MM.1S (cell line): ENCODE results near the gene MYLK.

Experiments
- DNase-seq: peaks from one replicate; pipeline ENCODE4 v3.0.0-alpha.2; 2015
- H2AFZ ChIP-seq: fragments of 300-600 bp; sonication (generic); 2 replicates; pipeline ENCODE4 v1.6.0; 2016; ENCODE audit warnings: antibody characterized with exemption, low read length
- H3F3A ChIP-seq: fragments of 300-600 bp; sonication (generic); 2 replicates; pipeline ENCODE4 v1.6.1; 2016; ENCODE audit warnings: mild to moderate bottlenecking, antibody characterized with exemption, low read length, moderate library complexity, mixed read lengths; ENCODE audit not compliant: insufficient read depth
- H3K27ac ChIP-seq: fragments of 300-600 bp; sonication (generic); 2 replicates; pipeline ENCODE4 v1.5.1; 2016; ENCODE audit warnings: mild to moderate bottlenecking, low read length
- H3K27me3 ChIP-seq: fragments of 300-600 bp; sonication (generic); replicated peaks from 2 replicates; pipeline ENCODE4 v1.6.0; 2016; ENCODE audit warnings: low read length; ENCODE audit not compliant: insufficient read depth
- H3K36me3 ChIP-seq: fragments of 300-600 bp; sonication (generic); replicated peaks from 2 replicates; pipeline ENCODE4 v1.6.1; 2016; ENCODE audit warnings: mild to moderate bottlenecking, low read length, mixed read lengths; ENCODE audit not compliant: insufficient read depth
- H3K4me1 ChIP-seq: fragments of 300-600 bp; sonication (generic); 2 replicates; pipeline ENCODE4 v1.6.1; 2016; ENCODE audit warnings: low read length, mixed read lengths
- H3K4me2 ChIP-seq: fragments of 300-600 bp; sonication (generic); 2 replicates; pipeline ENCODE4 v1.6.0; 2016; ENCODE audit warnings: low read depth, low read length
- H3K4me3 ChIP-seq: fragments of 300-600 bp; sonication (generic); 2 replicates; pipeline ENCODE4 v1.5.1; 2016; ENCODE audit warnings: low read length, mixed read lengths
- H3K79me2 ChIP-seq: fragments of 300-600 bp; sonication (generic); 2 replicates; pipeline ENCODE4 v1.6.1; 2016; ENCODE audit warnings: mixed run types, low read length, mixed read lengths
- H3K9ac ChIP-seq: fragments of 300-600 bp; sonication (generic); 2 replicates; pipeline ENCODE4 v1.6.1; 2016; ENCODE audit warnings: low read length, mixed read lengths
- H3K9me2 ChIP-seq: fragments of 300-600 bp; sonication (generic); replicated peaks from 2 replicates; pipeline ENCODE4 v1.6.1; 2016; ENCODE audit warnings: mild to moderate bottlenecking, low read length, mixed read lengths; ENCODE audit not compliant: insufficient read depth
- H3K9me3 ChIP-seq: fragments of 300-600 bp; sonication (generic); replicated peaks from 2 replicates; pipeline ENCODE4 v1.6.1; 2016; ENCODE audit warnings: mild to moderate bottlenecking, low read length, mixed read lengths; ENCODE audit not compliant: insufficient read depth
- H4K20me1 ChIP-seq: fragments of 300-600 bp; sonication (generic); 2 replicates; pipeline ENCODE4 v1.6.1; 2016; ENCODE audit warnings: mild to moderate bottlenecking, low read length, moderate library complexity, mixed read lengths; ENCODE audit not compliant: insufficient read depth
- CTCF ChIP-seq: fragments of 300-600 bp; sonication (generic); IDR thresholded peaks from 2 replicates; pipeline ENCODE4 v1.5.1; 2016; ENCODE audit warnings: antibody characterized with exemption, low read length, mixed read lengths
- EZH2 ChIP-seq: fragments of 300-600 bp; sonication (generic); optimal IDR thresholded peaks from 2 replicates; pipeline ENCODE3; 2017; ENCODE audit warnings: low read depth, mild to moderate bottlenecking, antibody characterized with exemption, low read length, mixed read lengths
- EZH2phosphoT487 ChIP-seq: fragments of 300-600 bp; sonication (generic); IDR thresholded peaks from 2 replicates; pipeline ENCODE4 v1.6.1; 2018; ENCODE audit warnings: antibody characterized with exemption, low read length

The MYLK gene

GRCh38 chr3:123698813-123699212 lies 185.3 kb downstream of the MYLK start:
- Histone ChIP-seq H3K27me3 (no peaks in the 10 kb centered on the region), H3K4me3 (no peak overlapping the region), H3K4me2 (no peak overlapping the region)

GRCh38 chr3:123696808-123697207 lies 187.3 kb downstream of the MYLK start:
- Histone ChIP-seq H3K9me2 (no peaks in the 10 kb centered on the region), H3K4me2 (no peak overlapping the region), H3K4me1 (peaks cover 7% of the 10 kb centered on the region), H2AFZ (no peak overlapping the region), H3K27me3 (no peaks in the 10 kb centered on the region), H3K9ac (no peak overlapping the region), H3F3A (no peaks in the 10 kb centered on the region), H3K79me2 (no peaks in the 10 kb centered on the region), H3K27ac (no peak overlapping the region), H3K36me3 (no peaks in the 10 kb centered on the region), H4K20me1 (no peaks in the 10 kb centered on the region), H3K4me3 (no peak overlapping the region), H3K9me3 (no peaks in the 10 kb centered on the region)
- TF ChIP-seq CTCF (no peak), EZH2 (no peak), EZH2phosphoT487 (no peak)
- no peak for DNase-seq

More at GRCh38 chr3:123698813-123699212, 185.3 kb downstream of the MYLK start:
- Histone ChIP-seq H3K9ac (no peak overlapping the region), H3K9me3 (no peaks in the 10 kb centered on the region), H3K36me3 (no peaks in the 10 kb centered on the region), H3K27ac (no peak overlapping the region), H3K9me2 (no peaks in the 10 kb centered on the region), H4K20me1 (no peaks in the 10 kb centered on the region), H3K79me2 (no peaks in the 10 kb centered on the region), H3K4me1 (peaks cover 7% of the 10 kb centered on the region), H3F3A (no peaks in the 10 kb centered on the region), H2AFZ (no peak overlapping the region)
- no peak for TF ChIP-seq EZH2
- TF ChIP-seq EZH2phosphoT487: no peak
- no peak for TF ChIP-seq CTCF
- no peak for DNase-seq

- H3K36me3 ChIP-seq: no peaks in the 10 kb centered on the region
- H3F3A ChIP-seq: no peaks in the 10 kb centered on the region
- no peak overlapping the region for H3K9ac ChIP-seq
- H3K9me2 ChIP-seq: no peaks in the 10 kb centered on the region
- no peak overlapping the region for H3K4me3 ChIP-seq
- H2AFZ ChIP-seq: no peak overlapping the region
- TF ChIP-seq EZH2phosphoT487 (no peak), EZH2 (no peak), CTCF (no peak)
- H3K9me3 ChIP-seq: no peaks in the 10 kb centered on the region
- no peak overlapping the region for H3K4me2 ChIP-seq
- H3K27ac ChIP-seq: no peak overlapping the region
- H4K20me1 ChIP-seq: no peaks in the 10 kb centered on the region
- H3K27me3 ChIP-seq: no peaks in the 10 kb centered on the region
- H3K79me2 ChIP-seq: no peaks in the 10 kb centered on the region
- peaks cover 7% of the 10 kb centered on the region for H3K4me1 ChIP-seq
- no peak for DNase-seq
Measured at GRCh38 chr3:123695731-123696640, 188.1 kb downstream of the MYLK start.
